Aorta (tissue), 5 donors: Measurements from ENCODE around the gene NUCKS1. TPM values are rescaled to one million over a fixed set of nuclear protein-coding genes. Genes with fewer than 3 reads are reported as not detected.

ENCODE experiments used
- ATAC-seq: fragments of 200-7000 bp; cut with Tn5 transposase; one replicate; pipeline ENCODE4 v1.9.1; 2022; ENCODE audit warnings: moderate library complexity; ENCODE audit not compliant: low FRiP score
- DNase-seq, 2 donors: peaks; one replicate each; pipeline ENCODE4 v3.0.0-alpha.2; 2020
- H3K27ac ChIP-seq, 2 donors: one replicate each; pipeline ENCODE4 v1.5.1; 2013; ENCODE audit warnings: low read length in 2 of 2, mild to moderate bottlenecking in 2 of 2, moderate library complexity in 2 of 2, control low read depth in 1 of 2, inconsistent platforms in 1 of 2, low read depth in 1 of 2
- H3K27me3 ChIP-seq, 2 donors: one replicate each; pipeline ENCODE4 v1.6.1; 2013; ENCODE audit warnings: control low read depth in 1 of 2, low read length in 1 of 2, mild to moderate bottlenecking in 1 of 2, moderate library complexity in 1 of 2; ENCODE audit not compliant: insufficient read depth in 2 of 2, control insufficient read depth in 1 of 2
- H3K36me3 ChIP-seq, 2 donors: one replicate each; pipeline ENCODE4 v1.6.1; 2013; ENCODE audit warnings: control low read depth in 1 of 2, low read length in 1 of 2, mild to moderate bottlenecking in 1 of 2; ENCODE audit not compliant: insufficient read depth in 2 of 2, control insufficient read depth in 1 of 2
- H3K4me1 ChIP-seq, 2 donors: one replicate each; pipeline ENCODE4 v1.6.1; 2013; ENCODE audit warnings: low read length in 2 of 2, control low read depth in 1 of 2, mild to moderate bottlenecking in 1 of 2, moderate library complexity in 1 of 2; ENCODE audit not compliant: insufficient read depth in 2 of 2, control insufficient read depth in 1 of 2
- H3K4me3 ChIP-seq, 2 donors: one replicate each; pipeline ENCODE4 v1.5.1; 2013; ENCODE audit warnings: low read length in 2 of 2, control low read depth in 1 of 2, mild to moderate bottlenecking in 1 of 2
- H3K9me3 ChIP-seq: one replicate; pipeline ENCODE4 v1.6.1; 2013; ENCODE audit warnings: mild to moderate bottlenecking, low read length; ENCODE audit not compliant: control insufficient read depth
- WGBS, 2 donors: extraction: QIAGEN DNeasy Blood & Tissue Kit; methylation state at CpG; one replicate each; pipeline ENCODE4 v1.1.7; 2013; 5-methylcytosine and 5-hydroxymethylcytosine counted together
- intact Hi-C, 2 donors: fragments of 100-400 bp; cut with DNase I; formaldehyde crosslinking; loops; one replicate each; pipeline versions ENCODE4 v1.14.2 to v1.15.0; 2022
- polyA plus RNA-seq, 2 donors: library from polyadenylated mRNA; stranded (reverse); fragments of 200-250 nt; gene quantifications; one replicate each; pipeline ENCODE4 v1.2.3, GENCODE V29; 2013
- total RNA-seq, 2 donors: library from RNA; stranded (reverse); fragmentation: NEBNext Ultra II Directional; extraction: Animal tissue kit (Norgen Biotek cat#: 25700); gene quantifications; one replicate each; pipeline ENCODE4 v1.2.1, GENCODE V29; 2021
- donor health status: healthy with polysubstance abuse.
- donor health status: Bipolar disorder and iron deficiency.
- donor health status: DM: no; HTN: no; CAD: no.
- donor health status: DM: no; HTN: no; CAD: no.
- donor health status: DM: yes; HTN: yes; CAD: no.

The NUCKS1 gene
- total and polyA plus RNA-seq, 4 donors, result 47.1 to 158 (median 96.2) TPM

DNA sequence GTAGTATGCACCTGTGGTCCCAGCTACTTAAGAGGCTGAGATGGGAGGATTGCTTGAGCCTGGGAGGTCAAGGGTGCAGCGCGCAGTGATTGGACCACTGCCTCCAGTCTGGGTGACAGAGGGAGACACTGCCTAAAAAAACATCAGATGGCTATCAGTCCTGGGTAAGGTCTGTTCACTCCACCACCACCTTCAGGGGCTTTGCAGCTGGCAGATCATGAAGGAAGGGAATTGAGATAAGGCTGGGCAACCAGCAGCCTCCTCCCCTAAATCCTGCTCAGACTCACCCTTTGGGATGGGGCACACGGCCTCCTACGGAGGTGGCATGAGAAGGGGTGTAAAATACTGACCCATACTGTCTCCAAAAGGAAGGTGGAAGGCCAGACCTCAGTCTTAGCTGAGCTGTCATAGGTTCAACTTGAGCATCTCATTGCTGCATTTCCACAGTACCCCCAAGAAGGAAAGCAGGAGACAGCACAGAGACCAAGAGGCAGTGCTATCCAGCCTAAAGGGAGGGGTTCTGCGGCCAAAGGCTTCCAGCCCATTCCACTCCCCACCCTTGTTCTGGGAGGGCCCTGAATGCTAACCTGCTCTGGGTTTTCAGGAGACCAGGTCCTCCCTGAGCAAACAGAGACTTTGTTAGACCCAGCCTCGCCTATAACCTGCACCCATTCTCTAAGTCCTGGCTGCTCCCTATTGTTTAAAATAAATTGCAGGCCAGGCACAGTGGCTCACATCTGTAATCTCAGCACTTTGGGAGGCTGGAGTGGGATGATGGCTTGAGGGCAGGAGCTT, 83.4 kb downstream of the NUCKS1 start:
- H3K4me1 ChIP-seq, result no peaks in the 10 kb centered on the region
- ATAC-seq, result no peak
- H3K36me3 ChIP-seq, result no peaks in the 10 kb centered on the region
- H3K4me3 ChIP-seq, result no peak overlapping the region
- no peak for DNase-seq
- H3K27ac ChIP-seq, result no peak overlapping the region
- H3K9me3 ChIP-seq, result no peaks in the 10 kb centered on the region
- intact Hi-C loops, result loop anchor here in 1 of 2 donors (10.0 kb wide), 1 partner anchor 308 kb away; no protein-coding TSS in a partner anchor
- H3K27me3 ChIP-seq, result no peaks in the 10 kb centered on the region
- WGBS, 2 donors, result 88 to 93% methylated on average over 6 of the region's 6 CpGs

DNA sequence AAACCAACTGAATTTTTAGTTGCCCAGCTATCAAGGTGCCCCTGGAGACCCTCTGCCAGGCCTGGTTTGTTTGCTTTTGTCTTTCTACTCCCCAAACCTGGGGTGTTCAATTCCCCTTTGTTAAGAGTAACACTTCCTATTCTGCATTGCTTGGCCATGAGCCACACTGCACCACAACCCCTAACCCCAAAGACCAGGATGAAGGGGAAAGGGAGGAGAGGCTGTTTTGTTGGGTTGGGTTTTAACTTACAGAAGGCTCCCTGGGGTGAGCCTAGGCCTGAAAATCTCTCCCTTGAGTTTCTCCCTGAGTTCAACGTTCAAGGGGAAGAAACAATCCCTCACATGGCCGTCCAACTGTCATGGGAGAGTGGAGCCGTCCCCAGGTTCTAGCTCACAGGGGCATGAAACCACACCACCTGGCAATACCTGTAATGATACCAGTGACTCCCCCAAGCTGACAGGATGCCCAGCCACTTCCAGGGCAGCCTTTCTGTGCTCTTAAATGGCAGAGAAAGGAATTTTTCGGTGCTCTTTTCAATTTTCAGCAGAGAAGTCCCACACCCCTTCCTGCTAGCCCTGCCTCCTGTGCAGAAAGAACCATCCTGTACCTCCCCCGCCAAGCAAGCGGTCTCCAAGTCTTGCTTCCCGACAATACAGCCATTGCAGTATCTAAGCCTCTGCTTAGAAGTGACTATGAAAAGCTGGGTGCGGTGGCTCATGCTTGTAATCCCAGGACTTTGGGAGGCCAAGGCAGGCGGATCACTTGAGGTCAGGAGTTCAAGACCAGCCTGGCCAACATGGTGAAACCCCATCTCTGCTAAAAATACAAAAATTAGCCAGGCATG, 84.6 kb downstream of the NUCKS1 start:
- WGBS, 2 donors, result 78 to 89% methylated on average over 9 of the region's 9 CpGs
- H3K27me3 ChIP-seq, result no peaks in the 10 kb centered on the region
- no peaks in the 10 kb centered on the region for H3K4me1 ChIP-seq
- intact Hi-C loops, result loop anchor here in 1 of 2 donors (10.0 kb wide), 1 partner anchor 309 kb away; no protein-coding TSS in a partner anchor
- no peaks in the 10 kb centered on the region for H3K9me3 ChIP-seq
- H3K36me3 ChIP-seq, result no peaks in the 10 kb centered on the region
- no peak overlapping the region for H3K27ac ChIP-seq
- no peak for DNase-seq
- H3K4me3 ChIP-seq, result no peak overlapping the region
- ATAC-seq, result no peak

DNA sequence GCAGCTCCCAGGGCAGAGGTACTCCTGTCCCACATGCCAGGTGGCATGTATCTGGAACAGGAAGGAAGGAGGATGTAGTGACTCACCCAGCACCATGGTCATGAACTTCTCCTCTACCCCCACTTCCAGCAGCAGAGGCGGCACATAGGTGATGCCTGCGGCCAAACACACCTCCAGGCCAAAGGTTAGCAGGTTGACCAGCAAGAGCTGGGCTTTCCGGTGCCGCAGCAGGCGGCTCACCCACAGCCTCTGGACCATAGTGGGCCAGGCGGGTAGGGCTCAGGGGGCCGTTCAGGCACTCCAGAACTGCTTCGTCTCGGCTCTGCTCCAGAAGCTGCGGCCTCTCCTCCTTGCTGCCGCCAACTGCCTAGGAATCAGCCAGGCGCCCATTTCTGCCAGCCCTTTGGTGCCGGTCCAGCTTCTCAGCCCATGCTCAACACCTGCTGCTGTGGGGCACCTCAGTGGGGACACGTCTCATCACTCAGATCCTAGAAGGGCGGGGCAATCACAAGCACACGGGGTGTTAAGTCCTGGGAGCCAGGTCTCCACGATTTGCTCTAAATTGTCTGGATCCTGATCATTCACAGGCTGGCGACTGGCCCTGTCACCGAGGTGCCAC, 85.5 kb downstream of the NUCKS1 start:
- Histone ChIP-seq H3K36me3 (no peaks in the 10 kb centered on the region), H3K27me3 (no peaks in the 10 kb centered on the region), H3K9me3 (no peaks in the 10 kb centered on the region), H3K4me1 (no peaks in the 10 kb centered on the region), H3K4me3 (no peak overlapping the region), H3K27ac (no peak overlapping the region)
- no peak for ATAC-seq
- intact Hi-C loops, result loop anchor here (5.0 to 10.0 kb wide), 2 partner anchors 310 to 313 kb away; no protein-coding TSS in a partner anchor
- 52 to 67% methylated on average over 19 of the region's 19 CpGs for WGBS, 2 donors
- no peak for DNase-seq

DNA sequence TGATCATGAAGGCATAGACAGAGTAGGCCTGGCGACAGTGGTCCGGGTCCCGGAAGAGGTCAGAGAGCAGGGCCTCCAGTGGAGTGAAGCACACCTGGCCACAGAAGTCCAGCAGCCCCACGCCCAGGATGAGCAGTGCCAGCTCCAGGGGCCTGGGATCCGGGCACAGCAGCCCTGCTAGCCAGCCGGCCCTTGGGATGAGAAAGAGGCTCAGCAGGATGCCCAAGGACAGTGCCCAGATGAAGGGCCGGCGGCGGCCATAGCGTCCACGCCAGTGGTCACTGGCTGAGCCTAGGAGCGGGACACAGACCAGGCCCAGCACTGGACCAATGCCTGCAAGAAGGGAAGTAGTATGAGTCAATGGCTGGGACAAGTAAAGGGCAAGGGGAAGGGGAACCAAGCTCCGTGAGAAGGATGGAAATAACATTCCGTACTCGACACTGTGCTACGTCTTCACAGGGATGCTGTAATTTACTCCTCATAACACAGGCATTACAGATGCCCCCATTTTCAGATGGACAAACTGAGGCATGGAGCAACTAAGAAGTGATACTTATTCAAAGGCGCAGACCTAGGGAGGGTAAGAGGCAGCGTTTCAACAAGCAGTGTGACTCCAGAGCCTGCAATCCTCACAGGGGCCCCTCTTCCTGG, 86.6 kb downstream of the NUCKS1 start:
- DNase-seq (no peak), ATAC-seq (no peak)
- Histone ChIP-seq H3K4me1 (no peaks in the 10 kb centered on the region), H3K4me3 (no peak overlapping the region), H3K9me3 (no peaks in the 10 kb centered on the region), H3K27me3 (no peaks in the 10 kb centered on the region), H3K36me3 (no peaks in the 10 kb centered on the region), H3K27ac (no peak overlapping the region)
- WGBS, 2 donors, result 92% methylated on average over 18 of the region's 18 CpGs
- intact Hi-C loops, result loop anchor here (1.0 to 10.0 kb wide), 3 partner anchors 38 to 314 kb away; no protein-coding TSS in a partner anchor

Other genes starting within 250 kb of the NUCKS1 start
- gene CDK18, start 245.5 kb downstream of the NUCKS1 start, total RNA-seq, result 10 to 100 TPM; 47.1 to 80.7 TPM
- gene CDK18, start 245.5 kb downstream of the NUCKS1 start, polyA plus RNA-seq, result 10 to 100 TPM; 14.8 to 19.1 TPM
- 10 to 100 TPM; 66.1 to 90.4 TPM for gene ELK4, start 118.2 kb downstream of the NUCKS1 start, total RNA-seq
- 1 to 10 TPM; 6.0 to 6.5 TPM for gene ELK4, start 118.2 kb downstream of the NUCKS1 start, polyA plus RNA-seq
- gene SLC45A3, start 69.7 kb downstream of the NUCKS1 start, total RNA-seq, result 1 to 10 TPM; 4.8 to 7.0 TPM
- 10 to 100 TPM in 1 of 2 donors, 1 to 10 TPM in 1; 3.0 to 14.1 TPM for gene SLC45A3, start 69.7 kb downstream of the NUCKS1 start, polyA plus RNA-seq
- 10 to 100 TPM; 19.5 to 38.9 TPM for gene RAB29, start 25.3 kb upstream of the NUCKS1 start, total RNA-seq
- 10 to 100 TPM; 27.2 to 36.8 TPM for gene RAB29, start 25.3 kb upstream of the NUCKS1 start, polyA plus RNA-seq
- gene SLC41A1, start 63.0 kb upstream of the NUCKS1 start, total RNA-seq, result 10 to 100 TPM; 36.2 to 40.3 TPM
- gene SLC41A1, start 63.0 kb upstream of the NUCKS1 start, polyA plus RNA-seq, result 10 to 100 TPM in 1 of 2 donors, 1 to 10 TPM in 1; 7.3 to 24.7 TPM
- gene PM20D1, start 100.0 kb upstream of the NUCKS1 start, total RNA-seq, result 1 to 10 TPM in 1 of 2 donors, under 1 TPM in 1; 0.19 to 1.1 TPM
- under 1 TPM in 1 of 2 donors, not detected in 1; 0.63 TPM for gene PM20D1, start 100.0 kb upstream of the NUCKS1 start, polyA plus RNA-seq
- gene SLC26A9, start 193.3 kb upstream of the NUCKS1 start, total RNA-seq, result under 1 TPM in 1 of 2 donors, not detected in 1; 0.18 TPM
- under 1 TPM; 0.13 to 0.18 TPM for gene SLC26A9, start 193.3 kb upstream of the NUCKS1 start, polyA plus RNA-seq